ENCODE measurements around the gene GDPD5.

Gene GDPD5

DNA sequence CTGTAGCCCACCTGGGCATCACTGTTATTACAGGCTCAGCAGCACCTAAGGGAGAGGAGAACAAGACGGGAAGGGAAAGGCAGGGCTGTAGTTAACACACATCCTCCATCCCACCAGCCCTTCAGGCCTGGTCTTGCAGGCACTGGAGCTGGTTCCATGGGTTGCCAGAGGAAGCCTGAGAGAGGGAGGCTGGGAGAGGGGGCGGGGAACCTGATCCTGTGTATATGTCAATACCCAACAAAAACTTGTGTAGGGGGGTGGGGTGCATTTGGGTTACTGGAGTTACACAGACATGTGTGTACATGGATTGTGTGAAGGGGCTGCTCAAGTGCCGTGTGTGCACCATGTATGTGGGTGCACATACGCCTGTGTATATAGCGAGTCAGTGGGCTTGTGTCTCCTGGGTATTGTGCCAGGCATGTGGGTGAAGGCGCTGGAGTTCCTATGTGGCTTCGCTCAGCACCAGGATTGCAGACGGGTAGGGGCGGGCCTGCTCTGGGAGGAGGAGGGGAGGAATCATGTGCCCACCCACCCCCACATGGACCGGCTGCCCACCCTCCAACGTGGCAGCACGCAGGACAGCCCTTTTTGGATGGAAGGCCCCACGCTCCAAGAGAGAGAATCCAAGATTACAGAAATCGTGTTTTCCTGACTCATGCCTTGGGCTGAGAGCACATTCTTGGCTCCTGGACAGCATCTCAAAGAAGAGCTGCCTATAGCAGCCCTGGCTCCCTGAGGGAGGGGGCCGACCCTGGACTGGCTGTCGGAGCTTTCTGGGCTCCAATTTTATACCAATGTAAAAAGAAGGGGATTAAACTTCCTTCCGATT, 32.1 kb upstream of the GDPD5 start:
- DNase-seq (ENCODE audit: low spot score) = no peak

DNA sequence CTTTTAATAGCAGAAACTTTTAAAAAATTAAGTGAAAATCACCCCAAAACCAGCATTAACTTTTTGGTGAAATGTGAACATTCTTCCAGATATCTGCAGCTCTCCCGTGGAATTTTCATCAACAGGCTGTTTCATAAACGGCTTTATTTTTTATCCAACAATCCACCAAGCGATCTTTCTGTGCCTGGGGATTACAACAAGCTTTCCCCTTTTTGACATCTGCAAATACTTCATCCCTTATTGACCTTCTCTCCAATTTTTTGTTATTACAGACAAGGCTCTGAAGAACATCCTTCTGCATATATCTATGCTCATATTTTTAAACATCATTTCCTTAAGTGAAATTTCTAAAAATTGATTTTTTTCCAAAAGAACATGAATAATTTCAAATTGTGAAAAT, 30.5 kb upstream of the GDPD5 start:
- DNase-seq (ENCODE audit: low spot score) = no peak

DNA sequence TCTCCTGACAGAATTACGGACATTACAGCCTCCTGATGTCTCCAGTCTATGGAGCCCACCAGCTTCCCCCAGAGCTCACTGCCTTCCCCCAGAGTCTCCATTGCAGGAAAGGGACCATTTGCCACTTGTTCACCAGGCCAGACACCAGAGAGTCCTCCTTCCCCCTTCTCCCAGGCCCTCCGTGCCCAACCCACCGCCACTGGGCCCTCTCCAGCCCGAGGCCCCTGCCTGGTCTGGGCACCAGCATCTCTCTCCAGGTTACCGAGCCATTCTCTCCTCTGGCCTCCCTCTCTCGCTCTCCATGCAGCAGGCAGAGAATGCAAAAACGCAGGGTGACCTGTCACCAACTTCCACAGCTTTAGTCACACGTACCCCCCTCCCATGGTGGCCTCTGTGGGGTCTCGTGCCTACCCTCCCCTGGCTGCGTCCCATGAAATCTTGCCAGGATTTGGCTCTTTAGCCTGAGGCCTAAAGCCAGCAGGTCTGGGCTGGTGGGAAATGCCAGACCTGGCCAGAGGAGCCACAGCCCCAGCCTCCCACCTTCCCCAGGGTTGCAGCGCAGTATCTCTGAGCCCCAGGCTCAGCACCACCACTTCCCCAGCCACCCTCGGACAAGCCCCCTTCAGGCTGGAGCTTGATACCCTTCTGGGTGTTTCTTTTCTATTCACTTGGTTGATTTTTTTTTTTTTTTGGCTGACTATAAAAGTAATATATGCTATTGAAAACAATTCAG, 29.5 kb upstream of the GDPD5 start:
- no peak for DNase-seq (ENCODE audit: low spot score)

DNA sequence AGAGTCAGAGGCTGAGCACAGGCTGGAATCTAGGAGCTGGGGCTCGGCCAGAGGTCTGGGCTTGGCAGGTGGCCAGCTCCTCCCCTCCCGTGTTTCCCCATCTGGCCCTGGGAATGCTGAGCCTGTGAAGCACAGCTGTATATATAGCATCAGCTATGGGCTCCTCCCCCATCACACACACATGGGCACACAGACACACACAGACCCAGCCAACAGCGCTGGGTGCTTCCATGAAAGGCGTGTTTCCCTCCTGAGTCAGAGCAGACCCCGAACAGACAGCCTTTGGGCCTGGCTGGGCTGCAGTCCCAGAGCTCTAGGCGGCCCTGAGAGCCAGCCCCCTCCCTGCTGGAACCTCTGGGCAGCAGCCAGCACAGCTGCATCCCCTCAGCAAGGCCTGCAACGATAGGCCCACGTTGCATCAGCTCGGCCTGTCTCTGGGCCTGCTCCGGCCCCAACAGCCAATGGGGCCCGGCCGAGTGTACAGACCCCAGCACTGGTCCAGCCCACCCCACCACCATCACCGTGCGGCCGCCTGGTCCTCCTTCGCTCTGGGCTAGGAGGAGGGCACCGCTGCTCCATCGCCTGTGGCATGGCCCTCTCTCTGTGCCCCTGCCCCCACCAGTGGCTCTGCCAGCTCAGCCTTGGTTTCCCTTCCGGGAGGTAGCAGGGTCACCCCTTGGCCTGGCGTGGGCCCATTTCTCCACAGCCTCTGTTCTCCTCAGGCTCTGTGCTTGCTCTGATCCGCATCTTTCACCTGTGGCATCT, 28.7 kb upstream of the GDPD5 start:
- peak; percentile 93 for DNase-seq (ENCODE audit: low spot score)

DNA sequence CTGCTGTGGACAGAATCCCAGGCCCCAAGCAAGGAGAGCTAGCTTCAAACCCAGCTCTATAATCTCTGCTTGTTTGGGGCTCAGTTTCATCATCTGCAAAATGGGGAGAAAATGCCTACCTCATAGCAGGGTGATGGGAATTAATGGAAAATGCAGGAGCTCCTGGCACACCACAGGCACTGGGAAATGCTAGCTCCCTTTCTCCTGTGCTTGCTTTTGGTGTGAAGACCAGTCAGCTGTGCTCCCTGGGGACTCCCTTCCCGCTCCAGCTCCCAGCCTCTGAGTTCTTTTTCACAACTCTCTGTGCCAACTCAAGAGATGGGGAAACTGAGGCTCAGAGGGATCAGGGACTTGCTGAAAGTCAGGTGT, 28.1 kb upstream of the GDPD5 start:
- no peak for DNase-seq (ENCODE audit: low spot score)

DNA sequence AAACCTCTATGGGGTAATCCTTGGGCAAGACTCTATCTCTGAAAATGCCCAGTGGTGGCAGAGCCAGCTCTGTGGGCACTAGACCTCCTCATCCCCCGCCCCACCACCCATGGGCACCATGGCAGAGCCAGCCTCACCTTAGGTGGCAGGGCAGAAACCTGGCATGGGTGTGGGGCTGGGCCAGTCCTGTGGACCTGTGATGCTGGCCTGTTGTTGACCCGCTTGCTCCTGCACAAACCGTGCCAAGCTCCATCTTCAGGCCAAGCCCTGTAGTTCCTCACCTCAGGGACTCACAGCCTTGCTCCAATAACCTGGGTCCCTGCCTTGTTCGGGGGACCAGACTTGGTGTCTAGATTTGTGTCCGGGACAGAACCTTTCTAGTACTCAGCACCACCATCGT, 27.4 kb upstream of the GDPD5 start:
- DNase-seq (ENCODE audit: low spot score) = no peak

DNA sequence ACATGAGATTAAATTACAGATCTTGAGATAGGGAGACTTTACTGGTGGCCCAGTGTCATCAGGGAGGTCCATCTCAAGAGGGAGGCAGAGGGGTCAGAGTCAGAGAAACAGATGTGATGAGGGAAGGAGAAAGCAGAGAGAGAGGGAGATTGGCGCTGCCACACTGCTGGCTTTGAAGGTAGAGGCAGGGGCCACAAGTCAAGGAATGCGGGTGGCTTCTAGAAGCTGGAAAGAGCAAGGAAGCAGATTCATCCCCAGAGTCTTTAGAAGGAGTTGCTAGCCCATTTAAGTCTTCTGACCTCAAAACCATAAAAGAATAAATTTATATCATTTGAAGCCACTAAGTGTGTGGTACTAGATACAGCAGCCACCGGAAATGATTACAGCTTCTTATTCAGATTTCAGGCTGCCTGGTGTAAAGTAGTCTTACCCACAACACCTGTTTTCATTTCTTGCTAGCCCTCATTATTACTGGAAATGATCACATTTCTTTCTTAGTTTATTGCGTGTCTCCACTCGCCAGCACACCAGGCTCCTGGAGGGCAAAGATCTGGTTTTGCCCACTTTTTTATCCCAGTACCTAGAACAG, 23.7 kb upstream of the GDPD5 start:
- no peak for DNase-seq (ENCODE audit: low spot score)

DNA sequence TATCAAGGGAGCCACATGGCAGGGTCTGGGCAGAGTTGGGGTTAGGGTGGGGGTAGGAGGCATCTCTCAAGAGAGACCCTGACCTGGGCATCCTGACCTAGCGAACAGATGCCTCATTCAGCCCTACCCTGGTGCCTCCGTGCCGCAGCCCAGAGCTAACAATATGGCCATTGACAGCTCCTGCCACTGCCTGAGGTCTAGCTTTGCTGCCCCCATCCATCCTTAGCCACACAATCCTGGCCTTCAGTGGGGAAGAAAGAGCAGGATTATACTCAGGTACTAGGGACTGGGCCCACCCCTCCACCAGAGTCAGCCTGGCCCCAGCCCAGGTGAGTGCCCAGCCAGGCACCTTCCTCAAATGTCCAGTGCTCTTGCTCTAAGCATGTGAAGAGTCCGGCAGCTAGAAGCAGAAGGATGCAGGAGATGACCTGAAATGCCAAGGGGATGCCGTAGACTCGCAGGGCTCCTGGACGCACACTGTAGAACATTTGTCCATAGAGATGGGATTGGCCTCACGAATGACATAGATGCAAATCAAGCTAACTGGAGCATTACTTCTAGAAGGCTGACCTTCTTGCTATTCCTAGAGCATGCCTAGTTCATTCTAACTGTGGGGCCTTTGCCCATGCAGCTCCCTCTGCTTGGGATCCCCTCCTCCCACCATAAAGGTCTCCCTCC, 23.0 kb upstream of the GDPD5 start:
- DNase-seq (ENCODE audit: low spot score) = no peak

DNA sequence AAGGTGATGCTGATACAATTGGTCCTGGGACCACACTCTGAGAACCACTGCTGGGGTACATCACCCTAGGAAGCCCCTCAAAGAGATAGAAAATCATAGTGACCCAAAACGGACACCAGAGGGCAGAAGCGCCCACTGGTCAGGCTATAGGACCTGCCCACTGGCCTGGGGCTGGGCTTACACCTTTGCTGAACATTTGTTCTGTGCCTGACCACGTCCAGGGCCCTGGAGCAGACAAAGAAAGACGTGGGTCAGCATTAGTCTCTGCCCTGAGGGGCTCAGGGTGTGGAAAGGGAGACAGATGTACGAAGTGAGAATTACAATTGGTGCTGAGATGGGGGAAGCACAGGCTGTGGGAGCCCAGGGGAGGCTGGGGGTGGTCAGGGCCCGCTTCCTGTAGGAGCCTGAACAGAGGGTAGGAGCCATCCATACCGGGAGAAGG, 21.9 kb upstream of the GDPD5 start:
- peak; percentile 88 for DNase-seq (ENCODE audit: low spot score)

DNA sequence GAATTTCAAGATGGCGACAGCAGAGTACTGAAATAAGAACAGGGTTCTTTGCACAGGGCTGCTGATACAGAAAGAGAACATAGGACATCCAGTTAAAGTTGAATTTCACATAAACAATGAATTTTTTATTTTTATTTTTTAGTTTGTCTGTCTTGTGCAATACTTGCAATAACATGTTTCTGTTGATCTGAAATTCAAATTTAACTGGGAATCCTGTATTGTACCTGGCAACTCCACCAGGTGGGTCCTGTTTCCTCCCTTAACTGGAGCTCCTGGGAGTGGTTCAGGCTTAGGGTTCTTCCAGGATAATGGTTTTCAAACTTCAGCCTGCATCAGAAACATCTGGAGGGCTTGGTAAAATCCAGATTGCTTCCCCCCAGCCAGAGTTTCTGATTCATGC, 21.4 kb upstream of the GDPD5 start:
- DNase-seq (ENCODE audit: low spot score) = no peak

DNA sequence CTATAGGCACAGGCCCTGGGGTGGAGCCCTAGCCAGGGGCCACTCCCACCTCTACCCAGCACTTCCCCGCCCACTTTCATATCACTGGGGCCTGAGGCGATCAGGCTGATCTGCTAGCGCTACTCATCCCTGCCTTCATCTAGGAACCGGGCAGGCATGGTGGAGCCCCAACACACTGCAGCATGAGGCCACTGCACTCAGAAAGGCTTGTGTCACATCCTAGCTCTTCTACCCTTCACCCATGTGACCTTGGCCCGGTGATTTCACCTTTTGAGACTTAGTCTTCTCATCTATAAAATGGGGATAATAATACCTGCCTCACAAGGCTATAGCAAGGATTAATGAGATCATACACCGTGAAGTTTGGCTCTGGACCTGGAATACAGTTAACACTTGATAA, 18.1 kb upstream of the GDPD5 start:
- DNase-seq (ENCODE audit: low spot score) = no peak

DNA sequence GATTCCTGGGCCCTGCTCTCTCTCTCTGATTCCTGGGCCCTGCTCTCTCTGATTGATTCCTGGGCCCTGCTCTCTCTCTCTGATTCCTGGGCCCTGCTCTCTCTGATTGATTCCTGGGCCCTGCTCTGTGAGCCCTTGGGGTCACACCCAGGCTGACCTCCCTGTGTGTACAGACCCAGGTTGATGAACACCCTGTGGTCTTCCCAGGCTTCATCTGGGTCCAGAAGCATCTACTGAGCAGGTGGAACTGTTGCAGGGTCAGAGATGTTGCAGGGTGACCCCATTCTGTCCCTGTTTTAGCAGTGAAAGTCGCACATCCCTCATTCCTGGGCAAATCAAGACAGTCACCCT, 16.3 kb upstream of the GDPD5 start:
- DNase-seq (ENCODE audit: low spot score) = no peak

DNA sequence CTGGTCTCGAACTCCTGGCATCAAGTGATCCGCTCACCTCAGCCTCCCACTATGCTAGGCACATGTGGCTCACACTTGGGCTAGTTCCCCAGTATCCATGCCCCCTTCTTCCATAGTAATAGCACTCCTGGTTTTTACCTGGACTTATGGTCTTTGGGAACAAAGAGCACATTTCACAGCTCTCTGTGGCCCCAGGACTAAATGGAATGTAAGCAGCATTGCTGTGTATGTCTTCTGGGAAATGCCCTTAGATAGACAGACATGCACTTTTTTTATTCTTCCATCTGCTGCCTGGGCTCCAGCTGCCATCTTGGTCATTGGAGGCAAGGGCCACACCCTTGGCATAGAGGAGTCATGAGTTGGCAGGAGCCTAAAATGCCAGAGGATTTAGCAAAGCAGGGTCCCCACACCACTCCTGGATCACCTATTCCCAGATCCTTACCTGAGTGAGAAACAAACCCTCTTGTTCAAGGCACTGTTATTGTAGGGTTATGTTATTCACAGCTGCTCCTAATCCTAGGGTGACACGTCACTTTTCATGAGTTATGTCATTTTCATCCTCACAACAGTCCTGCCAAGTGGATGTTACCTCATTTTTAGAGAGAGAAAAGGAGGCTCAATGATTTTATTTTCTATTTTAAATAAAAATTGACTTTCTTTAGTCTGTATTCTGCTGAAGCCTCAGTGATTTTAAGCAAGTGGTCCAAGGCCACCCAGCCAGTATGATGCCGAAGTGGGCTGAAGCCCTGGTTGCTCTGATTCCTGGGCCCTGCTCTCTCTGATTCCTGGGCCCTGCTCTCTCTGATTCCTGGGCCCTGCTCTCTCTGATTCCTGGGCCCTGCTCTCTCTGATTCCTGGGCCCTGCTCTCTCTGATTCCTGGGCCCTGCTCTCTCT, 15.7 kb upstream of the GDPD5 start:
- DNase-seq (ENCODE audit: low spot score) = no peak

DNA sequence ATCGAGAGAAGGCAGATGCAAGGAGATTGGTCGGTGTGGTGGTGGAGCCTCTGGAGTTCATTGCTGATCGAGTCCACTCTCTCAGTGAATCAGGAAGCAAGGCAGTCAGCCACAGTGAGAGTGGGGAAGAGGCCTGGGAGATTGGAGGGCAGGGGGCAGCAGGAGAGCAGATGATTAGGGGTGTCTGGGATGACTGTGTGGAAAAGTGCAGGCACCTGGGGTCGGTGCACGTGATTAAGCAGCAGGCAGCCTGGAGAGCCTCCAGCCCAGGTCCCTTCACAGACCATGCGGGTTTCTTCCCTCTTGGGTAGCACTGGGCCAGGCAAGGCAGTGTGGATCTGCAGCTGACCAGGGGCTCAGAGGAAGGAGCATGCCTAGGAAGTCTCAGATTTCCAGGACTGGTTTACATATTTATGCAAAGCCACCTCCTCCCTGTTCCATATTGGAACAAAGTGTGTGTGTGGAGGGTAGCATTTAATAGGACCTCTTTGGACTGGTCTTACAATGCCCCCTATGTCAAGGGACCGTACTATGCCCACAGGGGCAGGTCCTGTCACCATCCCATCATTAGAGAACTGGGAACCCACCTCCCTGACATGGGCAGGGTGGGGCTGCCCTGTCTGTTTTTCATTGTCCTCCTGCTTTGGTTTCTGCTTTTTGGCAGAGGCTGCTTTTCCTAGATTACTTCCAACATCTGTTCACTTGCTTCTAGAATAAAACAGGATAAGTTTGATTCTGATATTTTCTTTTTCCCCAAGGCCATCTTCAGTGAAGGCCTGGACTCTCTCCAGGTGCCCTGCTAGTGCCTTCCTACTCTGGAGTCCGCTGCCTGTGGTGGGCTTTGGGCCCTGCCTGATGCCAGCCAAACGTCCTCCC, 14.0 kb upstream of the GDPD5 start:
- no peak for DNase-seq (ENCODE audit: low spot score)

DNA sequence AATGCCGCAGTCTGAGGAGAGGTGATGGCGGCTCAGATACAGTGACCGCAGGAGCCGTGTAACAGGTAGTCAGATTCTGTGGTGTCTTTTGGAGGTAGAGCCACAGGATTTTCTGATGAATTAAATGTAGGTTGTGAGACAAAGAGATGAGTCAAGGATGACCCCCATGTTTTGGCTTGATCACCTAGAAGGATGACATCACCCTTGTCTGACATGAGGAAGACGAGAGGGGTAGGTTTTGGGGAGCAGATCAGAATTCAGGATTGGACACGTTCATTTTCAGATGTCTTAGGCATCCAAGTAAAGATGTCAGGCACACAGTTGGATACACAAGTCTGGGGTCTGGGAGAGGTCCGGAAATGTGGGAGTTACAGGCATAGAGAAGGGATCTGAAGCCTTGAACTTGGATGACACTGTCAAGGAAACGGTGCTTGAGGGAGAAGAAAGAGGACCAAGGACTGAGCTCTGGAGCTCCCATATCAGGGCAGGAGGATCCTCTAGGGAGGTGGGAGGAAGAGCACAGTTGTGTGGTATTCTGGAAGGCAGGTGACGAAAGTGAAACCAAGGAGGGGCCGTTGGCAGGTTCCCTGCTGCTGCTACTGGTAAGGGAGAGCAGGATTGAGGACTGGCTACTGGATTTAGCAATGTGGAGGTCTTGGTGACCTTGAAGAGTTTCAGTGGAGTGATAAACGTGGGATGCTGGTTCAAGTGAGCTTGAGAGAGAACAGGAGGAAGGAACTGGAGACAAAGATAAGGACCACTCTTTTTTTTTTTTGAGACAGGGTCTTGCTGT, 12.6 kb upstream of the GDPD5 start:
- no peak for DNase-seq (ENCODE audit: low spot score)

DNA sequence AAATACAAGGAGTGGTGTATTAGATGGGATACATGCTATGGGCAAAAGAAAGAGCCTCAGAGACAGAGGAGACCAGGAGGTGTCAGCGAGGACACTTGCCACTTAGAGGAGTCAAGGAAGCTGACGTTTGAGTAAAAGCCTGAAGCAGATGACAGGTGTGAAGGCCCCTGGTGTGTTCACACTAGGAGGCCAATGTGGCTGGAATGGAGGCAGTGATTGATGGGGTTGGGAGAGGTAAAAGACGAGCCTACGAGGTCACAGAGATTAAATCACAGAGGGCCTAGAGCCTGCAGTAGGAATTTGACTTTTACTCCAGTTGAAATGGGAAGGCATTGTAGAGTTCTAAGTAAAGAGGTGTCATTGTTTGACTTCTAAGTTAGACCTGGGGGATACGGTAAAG, 12.0 kb upstream of the GDPD5 start:
- DNase-seq (ENCODE audit: low spot score) = no peak

DNA sequence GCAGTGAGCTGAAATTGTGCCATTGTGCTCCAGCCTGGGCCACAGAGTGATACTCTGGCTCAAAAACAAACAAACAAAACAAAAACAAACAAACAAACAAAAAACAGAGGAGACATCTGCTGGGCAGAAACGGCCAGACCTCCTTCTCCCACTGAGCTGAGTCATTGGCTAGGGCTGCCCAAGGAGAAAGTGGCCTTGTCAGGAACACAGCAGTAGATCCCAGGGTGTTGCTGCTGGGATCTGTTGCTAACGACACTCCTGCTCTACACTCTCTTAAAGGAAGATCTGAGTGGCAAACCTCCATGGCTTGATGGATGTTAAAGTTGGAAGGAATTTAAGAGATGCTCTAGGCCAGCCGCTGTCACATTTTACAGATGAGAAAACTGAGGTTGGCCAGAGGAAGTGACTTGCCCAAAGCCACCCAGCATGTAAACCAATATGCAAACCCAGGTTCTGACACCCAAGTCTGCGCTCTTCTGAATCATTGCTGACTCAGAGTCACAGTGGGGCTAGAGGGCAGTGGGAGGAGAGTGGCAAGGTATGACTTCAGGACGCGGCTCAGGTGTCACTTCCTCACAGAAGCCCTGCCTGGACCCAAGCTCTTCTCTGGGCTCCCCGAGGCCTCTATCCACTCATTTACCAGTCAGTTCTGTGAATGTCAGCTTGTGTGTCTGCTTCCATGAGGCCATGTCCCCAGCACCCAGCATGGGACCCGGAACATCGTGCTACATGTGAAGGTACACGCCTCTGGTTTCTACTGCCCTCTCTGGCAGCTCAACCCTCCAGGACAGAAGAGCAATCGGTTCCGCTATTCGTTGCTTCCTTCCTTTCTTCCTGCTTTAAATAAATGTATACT, 11.3 kb upstream of the GDPD5 start:
- no peak for DNase-seq (ENCODE audit: low spot score)

DNA sequence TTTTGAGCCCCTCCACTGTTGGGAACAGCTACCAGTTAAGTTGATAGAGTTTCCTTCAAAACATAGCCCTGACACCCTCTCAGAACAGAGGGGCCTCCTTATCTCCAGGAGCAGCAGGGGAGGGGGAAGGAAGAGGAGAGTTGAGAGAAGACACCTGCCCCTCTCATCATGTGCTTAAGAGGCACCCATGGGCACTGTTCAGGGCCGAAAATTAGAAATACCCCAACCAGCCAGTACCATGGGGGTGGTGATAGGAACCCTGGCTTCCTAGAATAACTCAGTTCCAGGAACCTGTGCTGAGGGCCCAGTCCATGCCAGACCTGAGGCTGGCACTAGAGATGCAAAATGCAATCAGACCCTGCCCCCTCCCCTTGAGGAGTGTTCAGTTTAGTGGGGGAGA, 9.3 kb upstream of the GDPD5 start:
- no peak for DNase-seq (ENCODE audit: low spot score)
